ENCODE results near the gene ERCC6L2. TPM values are rescaled to one million over a fixed set of nuclear protein-coding genes. Genes with fewer than 3 reads are reported as not detected.

Gene ERCC6L2
- total RNA-seq, 1 experiment from 2014 or later: 43.0 TPM

GRCh38 chr9:95939472-95939871 lies 64.0 kb downstream of the ERCC6L2 start:
- Mint-ChIP-seq H3K9me3 (peaks cover 12% of the 10 kb centered on the region), H3K27me3 (ENCODE audit: low read depth) (no peaks in the 10 kb centered on the region), H3K4me3 (no peak overlapping the region), H3K27ac (peak overlapping the region; percentile 58; the same call in 1 of the 2 replicates), H3K36me3 (peaks cover 58% of the 10 kb centered on the region), H3K4me1 (peaks cover 18% of the 10 kb centered on the region)
- TF ChIP-seq SMAD4 (CRISPR knock-in tag; IDR thresholded peaks at IDR 0.05): no peak
- TF ChIP-seq ERG (CRISPR knock-in tag; IDR thresholded peaks at IDR 0.05): no peak
- no peak for TF ChIP-seq RELA (CRISPR knock-in tag; IDR thresholded peaks at IDR 0.05; ENCODE audit: borderline replicate concordance)
- TF ChIP-seq ATF2 (CRISPR knock-in tag; IDR thresholded peaks at IDR 0.05; ENCODE audit: borderline replicate concordance, low read depth): no peak
- no peak for TF ChIP-seq ZNF512 (CRISPR knock-in tag; IDR thresholded peaks at IDR 0.05; ENCODE audit: borderline replicate concordance)
- TF ChIP-seq GABPB1 (CRISPR knock-in tag; IDR thresholded peaks at IDR 0.05): no peak
- TF ChIP-seq MYBL2 (CRISPR knock-in tag; IDR thresholded peaks at IDR 0.05): no peak
- TF ChIP-seq EMX1 (CRISPR knock-in tag; IDR thresholded peaks at IDR 0.05): no peak
- no peak for TF ChIP-seq TP53 (CRISPR knock-in tag; IDR thresholded peaks at IDR 0.05)
- TF ChIP-seq E2F4 (CRISPR knock-in tag; IDR thresholded peaks at IDR 0.05; ENCODE audit: borderline replicate concordance, low read depth): no peak
- no peak for TF ChIP-seq NR3C1 (CRISPR knock-in tag; conservative IDR thresholded peaks at IDR 0.05; ENCODE audit: low read depth)
- TF ChIP-seq TEAD1 (CRISPR knock-in tag; IDR thresholded peaks at IDR 0.05): no peak
- TF ChIP-seq ZNF671 (CRISPR knock-in tag; IDR thresholded peaks at IDR 0.05): no peak
- TF ChIP-seq PRRX2 (CRISPR knock-in tag; IDR thresholded peaks at IDR 0.05): no peak
- TF ChIP-seq MLX (CRISPR knock-in tag; IDR thresholded peaks at IDR 0.05): no peak
- ChIA-PET POLR2A (no interaction called here), CTCF (no interaction called here)
- ATAC-seq: no peak
- no peak for DNase-seq (ENCODE audit: low spot score)

GRCh38 chr9:95940265-95940664 lies 64.8 kb downstream of the ERCC6L2 start:
- ChIA-PET CTCF (no interaction called here), POLR2A (no interaction called here)
- Mint-ChIP-seq H3K27me3 (ENCODE audit: low read depth) (no peaks in the 10 kb centered on the region), H3K4me3 (no peak overlapping the region), H3K36me3 (peaks cover 64% of the 10 kb centered on the region), H3K4me1 (peaks cover 18% of the 10 kb centered on the region), H3K27ac (no peak overlapping the region), H3K9me3 (peaks cover 15% of the 10 kb centered on the region)
- no peak for DNase-seq (ENCODE audit: low spot score)
- TF ChIP-seq CBFB (CRISPR knock-in tag; IDR thresholded peaks at IDR 0.05; ENCODE audit: low read depth) (no peak), NFATC4 (CRISPR knock-in tag; IDR thresholded peaks at IDR 0.05) (no peak), TCF7 (CRISPR knock-in tag; IDR thresholded peaks at IDR 0.05; ENCODE audit: low read depth) (no peak), CTCF (IDR thresholded peaks at IDR 0.05) (no peak), MYBL2 (CRISPR knock-in tag; IDR thresholded peaks at IDR 0.05) (no peak), MAX (CRISPR knock-in tag; IDR thresholded peaks at IDR 0.05) (no peak), TEAD1 (CRISPR knock-in tag; IDR thresholded peaks at IDR 0.05) (no peak), HMGXB4 (CRISPR knock-in tag; IDR thresholded peaks at IDR 0.05) (no peak), MLX (CRISPR knock-in tag; IDR thresholded peaks at IDR 0.05) (no peak), GABPB1 (CRISPR knock-in tag; IDR thresholded peaks at IDR 0.05) (no peak)
- no peak for ATAC-seq

Measured in WTC11 (cell line).